GM19099 (cell line): Measurements from ENCODE around the gene GALNT7.
A peak's percentile ranks its signal among the peaks of the same experiment; 100 is the strongest.

Source experiments
- POLR2A ChIP-seq: IDR thresholded peaks from 3 replicates; pipeline ENCODE4 v1.6.1; 2011; ENCODE audit warnings: low read depth; ENCODE audit not compliant: insufficient read length; ENCODE audit errors: extremely low read depth

GALNT7 gene

DNA sequence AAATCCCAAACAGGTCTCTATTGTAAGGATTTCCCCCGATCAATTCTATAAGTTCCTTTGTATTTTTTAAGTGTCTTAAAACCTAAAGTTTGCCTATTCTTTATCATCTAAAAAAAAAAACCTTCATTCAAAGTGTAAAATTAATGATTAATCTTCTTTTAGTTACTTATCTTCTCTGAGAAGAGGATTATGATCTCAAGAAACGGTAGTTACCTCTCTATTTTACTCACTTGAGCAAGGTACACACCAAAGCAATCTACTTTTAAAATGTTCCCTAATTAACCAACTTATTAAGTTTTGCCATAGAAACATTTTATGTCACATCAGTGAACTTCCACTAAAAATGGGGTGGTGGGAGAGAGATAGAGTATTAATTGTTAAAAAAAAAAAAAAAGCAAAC is 15.2 kb upstream of the GALNT7 start:
- no peak for TF ChIP-seq POLR2A

DNA sequence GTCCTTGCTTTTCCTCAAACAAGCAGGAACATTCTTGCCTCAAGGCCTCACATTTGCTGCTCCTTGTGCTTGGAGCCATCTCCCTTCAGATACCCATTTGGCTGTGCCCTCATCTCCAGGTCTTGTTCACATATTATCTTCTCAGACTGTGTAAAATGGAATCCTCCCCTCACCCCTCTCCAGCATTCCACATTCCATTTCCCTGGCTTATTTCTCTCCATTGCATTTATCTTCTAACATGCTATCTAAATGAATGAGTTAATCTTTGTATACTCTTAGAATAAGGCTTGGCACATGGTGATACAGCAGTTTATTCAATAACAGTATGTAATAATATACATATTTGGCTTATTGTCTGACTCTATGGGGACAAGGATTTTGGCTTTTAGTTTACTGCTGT is 8.8 kb upstream of the GALNT7 start:
- no peak for TF ChIP-seq POLR2A

DNA sequence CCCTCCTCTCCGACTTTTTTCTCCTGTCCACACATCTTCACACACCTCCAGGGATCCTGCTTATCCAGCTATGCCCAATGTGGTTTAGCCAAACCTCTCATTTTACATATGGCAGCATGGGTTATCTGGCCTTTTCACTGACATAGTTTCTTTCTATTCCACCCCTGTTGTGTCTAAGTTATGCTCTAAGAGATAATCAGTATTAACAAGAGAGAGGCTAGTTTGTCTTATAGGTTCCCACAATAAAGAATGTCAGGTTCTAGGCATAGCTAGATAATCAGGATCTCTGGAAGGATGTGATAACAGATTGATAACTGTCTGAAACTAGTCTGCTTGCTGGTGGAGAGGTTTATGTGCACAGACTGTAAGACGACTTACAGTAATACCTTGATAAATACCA is 7.7 kb upstream of the GALNT7 start:
- TF ChIP-seq POLR2A = no peak

DNA sequence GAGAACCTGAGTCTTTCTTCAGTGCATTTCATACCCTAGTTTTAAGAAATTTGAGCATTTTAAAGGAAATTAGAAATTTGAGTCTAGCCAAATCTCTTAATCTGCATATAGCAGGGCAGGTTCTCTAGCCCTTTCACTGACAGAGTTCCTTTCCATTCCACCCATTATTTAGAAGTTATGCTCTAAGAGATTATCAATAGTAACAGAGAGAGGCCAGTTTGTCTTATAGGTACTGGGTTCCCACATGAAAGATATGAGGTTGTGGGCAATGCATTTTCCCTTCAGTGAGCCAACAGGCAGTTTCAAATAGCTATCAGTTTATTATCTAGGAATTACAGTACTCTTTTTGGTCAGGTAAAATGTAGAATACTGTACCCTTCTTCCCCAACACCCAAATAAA is 7.3 kb upstream of the GALNT7 start:
- TF ChIP-seq POLR2A = no peak

DNA sequence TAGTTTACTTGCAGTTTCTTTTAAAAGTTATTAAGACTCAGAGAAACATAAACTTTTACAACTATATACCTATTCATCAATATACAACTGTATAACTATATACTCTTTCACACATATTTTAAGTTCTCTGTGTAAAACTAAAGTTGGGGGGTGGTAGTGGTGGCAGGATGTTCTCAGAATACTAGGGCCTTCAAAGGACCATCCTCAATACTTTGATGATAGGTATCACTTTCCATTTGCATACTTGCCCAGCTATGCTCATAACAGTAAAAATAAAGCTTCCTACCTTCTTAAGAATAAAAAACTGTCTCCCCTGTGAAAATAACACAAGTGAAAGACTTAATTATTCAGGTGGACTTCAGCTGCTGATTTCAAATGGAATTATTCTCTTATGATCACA is 2.9 kb upstream of the GALNT7 start:
- no peak for TF ChIP-seq POLR2A

DNA sequence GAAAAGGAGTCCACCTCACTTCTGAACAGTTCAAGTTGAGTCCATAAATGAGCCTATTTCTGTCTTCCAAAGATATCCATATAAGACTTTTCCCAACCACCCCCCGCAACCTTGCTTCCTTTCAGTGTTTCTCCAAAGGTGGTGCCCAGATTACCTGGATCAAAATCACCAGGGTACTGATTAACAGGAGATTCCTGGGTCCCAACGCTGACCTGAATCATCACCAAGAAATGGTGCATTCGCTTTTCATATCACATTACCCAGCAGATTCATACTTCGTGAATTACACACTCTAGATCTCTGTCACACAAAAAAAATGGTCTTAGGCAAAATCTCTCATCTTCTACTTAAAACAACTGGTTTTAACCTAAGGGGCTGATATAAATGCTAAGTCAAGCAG is 2.1 kb upstream of the GALNT7 start:
- no peak for TF ChIP-seq POLR2A

DNA sequence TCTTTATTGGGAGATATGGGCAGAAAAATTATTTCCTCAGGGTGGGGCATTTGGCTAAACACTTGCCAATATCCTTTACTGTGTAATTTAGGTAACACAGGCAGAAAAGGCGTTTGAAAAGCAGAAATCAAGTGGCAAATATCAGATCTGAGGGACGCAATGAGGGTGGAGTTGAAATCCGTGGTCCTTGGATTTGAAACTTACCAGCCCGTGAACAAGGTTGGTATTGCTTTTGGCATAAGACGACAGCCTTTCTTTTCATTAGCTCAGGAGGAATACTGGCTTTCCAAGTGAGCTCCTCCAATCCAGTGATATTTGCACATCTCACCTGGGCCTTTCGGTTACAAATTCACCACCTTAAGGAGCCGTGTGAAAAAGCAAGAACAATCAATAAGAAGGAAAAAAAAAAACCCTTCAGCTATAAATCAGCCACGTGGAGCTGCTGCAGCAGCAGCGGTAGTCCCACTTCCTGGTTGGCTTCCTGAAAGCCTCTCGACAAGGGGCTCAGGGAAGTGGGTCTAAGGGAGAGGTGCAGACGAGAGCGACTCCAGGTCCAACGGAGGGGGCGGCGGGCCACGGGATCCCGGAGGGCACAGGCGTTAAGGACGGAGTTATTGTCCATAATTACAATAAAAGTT is 734 bp upstream of the GALNT7 start:
- TF ChIP-seq POLR2A = peak; percentile 65

DNA sequence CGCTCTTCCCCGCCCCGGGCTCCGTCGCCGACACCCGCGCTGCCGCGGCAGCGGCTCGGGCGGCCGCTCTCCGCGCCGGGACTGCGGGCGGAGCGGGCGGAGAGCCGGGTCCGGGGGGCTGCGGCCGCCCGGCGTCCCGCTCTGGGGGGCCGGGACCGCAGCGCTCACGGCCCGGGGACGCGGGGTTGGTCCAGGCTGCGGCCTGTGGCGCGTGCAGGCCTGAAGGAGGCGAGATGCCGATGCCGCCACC is 492 bp downstream of the GALNT7 start:
- TF ChIP-seq POLR2A = no peak

DNA sequence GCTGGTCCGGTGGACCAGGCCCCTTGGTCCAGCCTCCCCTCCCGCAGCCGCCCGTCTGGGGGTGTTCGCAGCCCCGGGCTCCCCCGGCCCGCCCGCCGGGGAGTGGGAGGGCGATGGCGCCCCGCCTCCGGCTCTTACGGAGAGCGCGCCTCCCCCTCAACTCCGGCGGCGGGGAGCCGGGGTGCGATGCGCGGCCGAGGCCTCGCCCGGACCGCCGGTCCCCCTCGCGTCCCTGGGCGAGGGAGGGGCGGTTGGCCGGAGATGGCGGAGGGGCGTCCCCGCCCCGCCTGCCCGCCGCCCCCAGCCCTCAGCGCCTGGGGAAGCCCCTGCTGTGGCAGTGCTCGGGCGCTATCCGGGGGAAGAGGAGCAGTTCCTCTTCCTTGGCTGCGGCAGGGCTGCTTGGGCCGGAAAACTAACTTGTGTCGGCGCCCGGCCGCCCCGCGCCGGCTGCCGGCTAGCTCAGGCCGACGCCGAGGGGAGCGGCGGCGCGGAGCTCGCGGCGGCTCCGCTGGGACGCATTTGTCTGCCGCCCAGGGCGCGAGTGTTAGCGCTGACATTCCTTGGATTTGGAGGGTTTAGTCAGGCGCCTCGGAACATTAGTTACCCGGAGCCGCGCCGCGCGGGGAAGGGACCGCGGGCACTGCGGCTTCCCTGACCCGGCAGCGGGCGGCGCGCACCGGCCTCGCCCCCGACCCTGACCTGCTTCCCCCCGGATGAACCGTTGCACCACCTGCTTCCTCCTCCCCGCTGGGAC is 994 bp downstream of the GALNT7 start:
- peak; percentile 63 for TF ChIP-seq POLR2A

DNA sequence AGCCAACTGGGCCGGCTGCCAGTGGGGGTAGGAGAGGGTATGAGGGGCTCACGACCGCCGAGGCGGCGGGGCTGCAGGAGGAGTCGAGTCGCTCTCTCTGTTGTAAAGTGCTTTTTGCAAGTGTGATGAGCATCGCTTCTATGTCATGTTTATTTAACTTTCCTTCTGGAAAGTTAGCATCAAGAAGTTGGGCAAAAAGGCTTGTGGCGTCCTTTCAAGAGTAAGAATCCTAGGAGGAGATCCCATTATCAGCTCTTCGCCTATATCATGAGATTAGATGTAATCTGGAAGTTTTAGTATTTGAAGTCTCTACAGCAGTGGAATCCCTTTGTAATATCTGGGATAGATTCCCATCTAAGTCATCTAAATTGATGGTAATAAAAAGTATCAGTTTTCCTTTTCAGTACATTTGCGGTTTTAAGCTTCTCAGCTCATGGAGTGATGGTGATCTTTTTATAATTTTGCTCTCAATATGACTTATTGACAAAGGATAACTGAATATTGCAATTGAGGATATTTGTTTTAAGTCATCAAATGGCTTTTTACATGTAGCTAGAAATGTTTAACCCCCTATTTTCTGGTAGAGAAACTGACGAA is 1.7 kb downstream of the GALNT7 start:
- TF ChIP-seq POLR2A = no peak

DNA sequence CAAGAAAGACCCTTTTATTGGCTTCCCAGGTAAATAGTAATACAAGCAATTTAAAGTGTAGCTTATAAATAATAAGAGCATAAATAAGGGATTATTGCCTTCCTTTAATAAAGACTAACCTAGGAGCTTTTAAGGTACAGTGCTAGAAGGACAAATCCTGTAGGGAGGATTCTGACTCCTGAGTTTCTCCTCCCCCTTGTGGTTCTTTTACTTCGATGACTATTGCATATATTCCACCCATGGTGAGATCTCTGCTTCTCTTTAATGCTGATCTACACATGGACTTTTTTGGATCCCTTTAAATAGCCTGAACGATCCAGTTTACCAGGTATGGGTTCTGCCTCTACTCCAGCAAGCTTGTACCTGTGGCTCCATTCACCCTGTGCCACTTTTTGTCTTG is 2.5 kb downstream of the GALNT7 start:
- no peak for TF ChIP-seq POLR2A

DNA sequence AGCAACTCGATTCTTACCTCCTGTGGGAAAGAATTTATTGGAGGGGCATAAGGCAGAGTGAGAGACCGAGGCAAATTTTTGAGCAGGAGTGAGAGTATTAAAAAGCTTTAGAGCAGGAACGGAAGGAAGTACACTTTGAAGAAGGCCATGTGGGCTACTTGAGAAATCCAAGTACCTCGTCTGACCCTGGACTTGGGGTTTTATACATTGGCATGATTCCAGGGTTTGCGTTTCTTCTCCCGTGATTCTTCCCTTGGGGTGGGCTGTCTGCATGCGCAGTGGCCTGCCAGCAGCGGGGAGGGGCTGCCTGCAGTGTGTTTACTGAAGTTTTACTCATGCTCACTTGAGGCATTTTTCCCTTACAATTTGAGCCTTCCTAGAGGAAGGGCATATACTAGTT is 3.4 kb downstream of the GALNT7 start:
- no peak for TF ChIP-seq POLR2A

DNA sequence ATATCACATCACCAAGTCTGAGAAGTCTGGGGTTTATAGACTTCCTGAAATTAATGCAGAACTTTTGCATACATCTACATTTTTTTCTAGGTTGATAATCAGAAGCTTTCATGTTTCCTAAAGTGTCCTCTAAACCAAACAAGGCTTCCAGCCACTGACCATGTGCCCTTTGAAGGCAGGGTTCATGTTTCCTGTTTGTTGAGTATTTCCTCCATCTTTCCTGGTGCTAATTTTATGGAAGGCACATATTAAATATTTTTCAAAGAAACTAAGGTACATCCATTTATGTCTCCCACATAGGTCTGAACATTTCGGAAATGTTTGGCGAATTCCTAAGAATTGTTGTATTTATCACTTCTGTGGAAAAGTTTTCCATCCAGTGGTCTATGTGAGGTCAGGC is 5.6 kb downstream of the GALNT7 start:
- no peak for TF ChIP-seq POLR2A

DNA sequence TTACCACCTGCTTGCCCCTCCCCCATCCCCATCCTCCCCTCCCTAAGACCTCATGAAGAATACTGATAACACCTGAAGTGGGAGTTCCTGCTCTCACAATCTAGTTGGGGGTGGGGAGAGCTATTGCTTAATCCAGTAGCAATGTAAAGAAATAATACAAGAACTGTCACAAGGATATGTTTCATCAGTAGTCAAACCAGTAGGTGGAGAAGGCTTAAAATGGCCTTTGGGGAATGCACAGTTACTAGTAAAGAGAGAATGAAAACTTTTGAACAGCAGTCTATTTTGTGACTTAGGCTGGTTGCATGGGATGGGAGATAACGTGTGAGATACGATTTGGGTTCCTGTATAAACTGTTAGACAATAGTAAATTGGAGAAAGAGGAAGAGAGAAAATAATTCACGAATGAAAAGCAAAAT is 6.0 kb downstream of the GALNT7 start:
- TF ChIP-seq POLR2A = no peak

DNA sequence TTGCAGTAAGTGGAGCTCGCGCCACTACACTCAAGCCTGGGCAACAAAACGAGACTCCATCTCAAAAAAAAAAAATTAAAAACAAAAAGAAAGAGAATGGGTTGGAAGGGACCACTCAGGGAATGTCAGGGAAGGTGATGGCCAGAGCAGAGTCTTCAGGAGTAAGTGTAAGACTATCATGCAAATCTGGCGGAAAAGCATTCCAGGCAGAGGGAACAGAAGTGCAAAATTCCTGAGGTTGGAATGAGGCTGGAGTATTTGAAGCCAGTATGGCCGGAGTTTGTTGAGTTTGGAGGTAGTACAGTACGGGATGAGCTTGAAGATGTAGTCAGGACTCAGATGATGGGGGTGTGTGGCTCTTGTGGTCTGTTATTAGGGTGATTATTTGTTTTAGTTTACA is 7.4 kb downstream of the GALNT7 start:
- TF ChIP-seq POLR2A = no peak

DNA sequence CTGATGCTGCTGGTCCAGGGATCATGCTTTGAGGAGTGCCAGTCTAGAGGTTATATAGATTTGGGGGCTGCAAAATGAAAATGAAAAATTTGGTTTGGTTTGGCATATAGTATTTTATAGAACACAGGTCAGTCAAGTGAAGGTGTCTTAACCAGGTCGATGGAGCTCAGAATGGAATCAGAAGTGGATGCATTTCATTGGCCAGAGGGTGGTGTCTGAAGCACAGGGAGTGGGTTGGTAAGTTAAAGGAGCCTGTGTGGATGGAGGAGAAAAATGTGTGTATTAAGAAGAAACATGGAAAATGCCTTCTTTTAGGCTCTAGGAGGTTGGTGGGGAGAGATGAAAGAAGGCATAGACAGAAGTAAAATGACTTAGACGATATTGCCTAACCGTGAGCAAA is 8.6 kb downstream of the GALNT7 start:
- no peak for TF ChIP-seq POLR2A
